ENCODE results near the gene RUVBL2. TPM values are rescaled to one million over a fixed set of nuclear protein-coding genes. Genes with fewer than 3 reads are reported as not detected.
A peak's percentile ranks its signal among the peaks of the same experiment; 100 is the strongest.

RUVBL2 gene
- total RNA-seq, 1 donor from 2014 or later, result 125 TPM

GRCh38 chr19:48965040-48965805 lies 28.5 kb upstream of the RUVBL2 start, which contains the start of gene FTL:
Gene FTL (plus strand): TSS chr19:48965309. CDS start chr19:48965508, 199 bp downstream.
- DNase-seq (ENCODE audit: low read depth, low spot score), result peak; percentile 90
- TF ChIP-seq CTCF (conservative IDR thresholded peaks at IDR 0.05), result no peak
- peak within 1 kb of the TSS; percentile 99 for H3K4me3 Mint-ChIP-seq
- peaks cover 58% of the 10 kb centered on the region for H3K4me1 Mint-ChIP-seq
- H3K36me3 Mint-ChIP-seq (ENCODE audit: low read depth), result peaks cover 24% of the 10 kb centered on the region
- H3K9me3 Mint-ChIP-seq, result no peaks in the 10 kb centered on the region
- H3K27ac Mint-ChIP-seq (ENCODE audit: unreplicated experiment), result peak within 1 kb of the TSS; percentile 99
- peaks cover 21% of the 10 kb centered on the region for H3K27me3 Mint-ChIP-seq (ENCODE audit: low read depth)

GRCh38 chr19:48965806-48966540 lies 27.7 kb upstream of the RUVBL2 start:
- peak overlapping the region; percentile 99 for H3K4me3 Mint-ChIP-seq
- H3K27me3 Mint-ChIP-seq (ENCODE audit: low read depth), result peaks cover 21% of the 10 kb centered on the region
- TF ChIP-seq CTCF (conservative IDR thresholded peaks at IDR 0.05), result no peak
- H3K4me1 Mint-ChIP-seq, result peaks cover 60% of the 10 kb centered on the region
- peak; percentile 81 for DNase-seq (ENCODE audit: low read depth, low spot score)
- H3K36me3 Mint-ChIP-seq (ENCODE audit: low read depth), result peaks cover 23% of the 10 kb centered on the region
- no peaks in the 10 kb centered on the region for H3K9me3 Mint-ChIP-seq
- peak overlapping the region; percentile 99 for H3K27ac Mint-ChIP-seq (ENCODE audit: unreplicated experiment)

GRCh38 chr19:48966541-48967345 lies 26.9 kb upstream of the RUVBL2 start:
- Mint-ChIP-seq H3K27me3 (ENCODE audit: low read depth) (peaks cover 21% of the 10 kb centered on the region), H3K9me3 (no peaks in the 10 kb centered on the region), H3K4me1 (peaks cover 57% of the 10 kb centered on the region), H3K27ac (ENCODE audit: unreplicated experiment) (peak overlapping the region; percentile 99), H3K36me3 (ENCODE audit: low read depth) (peaks cover 18% of the 10 kb centered on the region), H3K4me3 (peak overlapping the region; percentile 99)
- no peak for TF ChIP-seq CTCF (conservative IDR thresholded peaks at IDR 0.05)
- DNase-seq (ENCODE audit: low read depth, low spot score), result no peak

- Mint-ChIP-seq H3K4me3 (peak overlapping the region; percentile 99), H3K27ac (ENCODE audit: unreplicated experiment) (peak overlapping the region; percentile 84), H3K27me3 (ENCODE audit: low read depth) (peaks cover 21% of the 10 kb centered on the region), H3K9me3 (no peaks in the 10 kb centered on the region), H3K36me3 (ENCODE audit: low read depth) (peaks cover 18% of the 10 kb centered on the region), H3K4me1 (peaks cover 50% of the 10 kb centered on the region)
- no peak for DNase-seq (ENCODE audit: low read depth, low spot score)
- no peak for TF ChIP-seq CTCF (conservative IDR thresholded peaks at IDR 0.05)
Observed at GRCh38 chr19:48967346-48968178, 26.1 kb upstream of the RUVBL2 start.
